ENCODE measurements around the gene RASSF5.
A peak's percentile ranks its signal among the peaks of the same experiment; 100 is the strongest.

RASSF5 gene

DNA sequence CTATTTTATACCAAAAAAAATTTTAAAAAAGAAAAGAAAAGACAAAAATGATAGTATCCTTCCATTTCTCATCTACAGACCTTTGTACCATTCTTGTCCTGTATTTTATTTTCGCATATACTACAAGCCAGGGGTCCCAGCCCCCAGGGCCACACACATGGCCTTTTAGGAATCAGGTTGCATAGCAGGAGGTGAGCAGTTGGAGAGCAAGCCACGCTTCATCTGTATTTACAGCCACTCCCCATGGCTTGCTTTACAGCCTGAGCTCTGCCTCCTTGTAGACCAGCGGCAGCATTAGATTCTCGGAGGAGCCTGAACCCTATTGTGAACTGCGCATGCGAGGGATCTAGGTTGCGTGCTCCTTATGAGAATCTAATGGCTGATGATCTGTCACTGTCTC is 39.8 kb downstream of the RASSF5 start:
- DNase-seq (ENCODE audit: low read depth) = no peak

DNA sequence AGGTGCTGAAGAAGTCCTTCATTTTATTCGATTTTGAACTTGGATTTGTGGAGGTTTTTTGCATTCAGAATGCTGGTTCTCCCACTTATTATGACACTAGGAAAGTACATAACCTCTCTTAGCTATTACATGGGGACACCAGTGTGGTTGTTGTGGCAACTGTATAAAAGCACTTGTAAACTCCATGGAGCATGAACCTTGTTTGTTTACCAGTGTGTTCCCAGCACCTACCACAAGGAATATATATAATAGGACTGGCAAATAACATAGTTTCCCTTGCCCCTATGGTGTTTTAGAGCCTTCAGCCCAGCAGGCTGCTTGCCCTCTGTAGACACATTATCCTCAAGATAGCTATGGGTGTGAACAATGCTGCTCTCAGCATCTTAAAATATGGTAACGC is 43.1 kb downstream of the RASSF5 start:
- no peak for DNase-seq (ENCODE audit: low read depth)

DNA sequence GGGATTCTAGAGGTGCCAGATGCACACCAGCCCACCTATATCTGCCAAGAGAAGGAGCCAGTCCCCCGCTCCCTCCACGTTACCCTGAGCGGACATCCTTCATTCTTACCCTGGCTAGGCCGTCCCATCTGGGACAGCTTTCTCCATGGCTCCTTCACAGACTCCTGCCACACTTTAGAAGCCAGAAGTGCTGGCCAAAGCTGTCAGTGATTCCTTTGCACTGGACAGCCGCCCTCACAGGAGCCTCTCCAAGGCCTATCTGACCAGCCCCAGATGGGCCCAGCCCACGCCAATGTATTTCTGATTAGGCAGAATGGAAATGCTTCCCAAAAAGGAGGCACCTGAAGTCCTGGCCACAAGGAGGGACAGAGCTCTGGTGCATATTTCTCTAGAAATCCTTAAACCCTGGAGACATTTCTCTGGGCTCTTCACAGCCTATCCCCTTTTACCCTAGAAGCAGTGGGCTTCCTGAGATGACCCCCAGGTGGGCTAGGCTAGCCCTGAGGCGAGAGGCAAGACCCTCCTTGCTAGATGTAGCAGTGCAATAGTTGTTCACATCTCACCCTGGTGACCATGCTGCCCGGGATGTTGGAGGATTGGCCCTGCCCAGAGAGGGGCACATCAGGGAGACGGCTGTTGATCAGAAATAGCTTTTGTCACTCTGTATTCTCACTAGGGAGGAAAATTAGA is 44.1 kb downstream of the RASSF5 start:
- no peak for DNase-seq (ENCODE audit: low read depth)

DNA sequence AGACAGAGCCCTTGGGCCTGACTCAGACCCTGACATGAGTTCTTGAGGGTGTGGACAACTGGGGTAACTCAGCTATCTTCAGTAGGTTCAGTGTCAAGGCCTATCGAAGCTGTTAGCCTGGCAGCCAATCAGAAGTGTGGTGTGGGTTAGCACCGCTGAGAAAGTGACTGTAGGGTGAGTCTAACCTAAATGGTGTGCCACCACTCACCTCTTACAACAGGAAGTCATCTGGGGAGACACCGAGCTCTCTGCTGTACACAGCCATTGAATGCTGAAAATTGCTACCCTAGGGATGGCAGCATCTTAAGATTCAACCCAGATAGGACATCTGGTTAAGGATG is 44.6 kb downstream of the RASSF5 start:
- DNase-seq (ENCODE audit: low read depth) = peak; percentile 56

DNA sequence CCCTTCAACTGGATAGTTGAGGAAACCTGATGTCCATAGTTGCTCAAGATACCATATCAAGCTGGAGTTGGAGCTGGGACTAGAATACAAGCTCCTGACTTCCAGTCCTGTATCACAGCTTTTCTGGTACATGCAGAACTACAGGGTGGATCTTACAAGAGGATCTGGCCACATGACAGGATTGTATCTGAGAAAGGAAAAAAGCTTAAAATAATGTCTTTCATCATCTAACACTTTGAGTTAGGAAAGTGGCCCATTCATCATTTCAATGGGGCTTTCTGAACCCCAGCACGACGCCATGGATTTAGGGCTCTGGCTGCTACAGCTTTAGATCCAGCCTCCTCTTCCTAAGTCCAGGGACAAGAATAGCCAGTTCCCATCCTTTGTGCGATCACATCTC is 46.9 kb downstream of the RASSF5 start:
- no peak for DNase-seq (ENCODE audit: low read depth)

DNA sequence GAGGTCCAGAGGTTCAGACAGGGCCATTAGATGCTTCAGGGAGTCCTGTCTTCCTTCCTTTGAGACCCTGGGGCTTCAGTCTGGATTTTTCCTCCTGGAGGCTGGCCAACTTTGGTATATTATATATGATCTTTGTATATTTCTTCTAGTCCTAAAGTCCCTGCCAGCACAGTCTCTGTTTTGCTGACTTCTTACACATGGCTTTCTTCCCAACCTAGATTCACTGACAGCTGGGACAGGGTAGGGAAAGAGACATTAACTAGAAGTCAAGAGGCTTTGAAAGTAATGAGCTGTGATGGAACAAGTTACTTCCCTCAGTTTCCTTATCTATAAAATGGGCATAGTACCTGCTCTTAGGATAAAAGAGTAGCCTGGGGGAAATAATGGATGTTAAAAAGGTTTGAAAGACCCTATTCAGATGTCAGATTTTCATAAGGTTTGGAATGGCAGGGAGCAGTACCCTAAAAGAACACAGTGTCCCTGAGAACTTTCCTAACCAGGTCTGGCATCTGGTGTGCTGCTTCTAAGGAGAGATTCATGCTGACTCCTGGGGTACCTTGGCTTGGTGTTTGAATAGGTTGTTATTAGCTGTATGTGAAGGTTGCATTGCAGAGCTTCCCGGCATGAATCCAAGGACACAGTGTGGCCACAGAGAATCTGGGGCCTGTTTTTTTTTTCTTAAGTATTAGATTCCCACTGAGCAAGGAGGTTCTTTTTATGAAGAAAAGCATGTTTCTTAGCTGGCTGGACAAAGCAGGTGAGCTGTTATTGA is 47.6 kb downstream of the RASSF5 start:
- no peak for DNase-seq (ENCODE audit: low read depth)

DNA sequence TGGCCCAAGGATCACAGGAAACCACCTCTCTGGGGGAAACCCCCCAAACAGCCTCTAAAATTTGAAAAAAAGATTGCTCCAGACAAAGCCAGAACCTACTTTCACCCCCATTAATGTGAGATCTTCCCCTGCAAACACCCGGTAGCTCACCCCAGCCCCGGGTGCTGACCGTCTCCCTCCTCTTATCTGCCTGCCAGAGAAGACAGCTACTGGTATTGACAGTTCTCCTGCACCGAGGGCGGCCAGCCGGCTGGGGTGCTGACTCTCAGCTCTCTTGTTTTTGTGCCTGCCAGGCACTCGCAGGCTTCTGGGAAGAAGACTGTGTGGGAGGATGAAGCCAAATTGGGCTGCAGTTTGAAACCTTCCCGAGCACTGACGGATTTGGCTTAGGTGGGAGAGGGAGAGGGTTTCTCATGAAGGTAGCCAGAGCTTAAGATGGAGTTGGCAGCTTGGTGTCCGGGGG is 48.2 kb downstream of the RASSF5 start:
- DNase-seq (ENCODE audit: low read depth) = no peak

DNA sequence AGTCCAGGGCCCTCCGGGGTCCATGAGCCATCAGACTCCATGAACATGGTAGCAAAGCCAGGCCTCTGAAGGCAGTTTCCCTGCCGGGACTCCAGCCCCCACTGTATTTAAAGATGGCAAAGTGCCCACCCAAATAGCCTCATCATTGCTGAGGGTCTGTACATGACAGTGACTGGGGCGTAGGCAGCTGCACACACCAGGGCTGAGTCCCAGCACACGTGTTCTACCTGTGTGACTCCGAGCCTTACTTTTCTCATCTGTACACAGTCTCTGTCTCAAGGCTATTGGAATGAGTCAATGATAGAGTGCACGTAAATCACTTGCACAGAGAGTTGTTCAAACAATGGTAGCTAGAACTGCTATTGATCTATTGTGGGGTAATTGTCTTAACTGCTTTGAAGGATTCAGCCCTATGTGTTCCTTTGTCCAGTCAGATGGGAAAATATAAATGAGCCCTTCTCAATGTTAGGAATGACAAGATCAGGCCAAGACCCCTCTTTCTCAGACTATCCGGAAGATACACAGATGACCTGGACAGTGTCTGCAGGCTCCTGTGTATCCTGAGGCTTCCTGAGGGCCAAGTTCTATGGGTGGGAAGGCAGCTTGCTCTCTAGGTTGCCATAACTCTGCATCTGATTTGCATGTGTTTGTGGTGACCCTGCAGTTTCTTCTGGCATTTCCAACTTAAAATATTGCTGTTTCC is 48.9 kb downstream of the RASSF5 start:
- no peak for DNase-seq (ENCODE audit: low read depth)

DNA sequence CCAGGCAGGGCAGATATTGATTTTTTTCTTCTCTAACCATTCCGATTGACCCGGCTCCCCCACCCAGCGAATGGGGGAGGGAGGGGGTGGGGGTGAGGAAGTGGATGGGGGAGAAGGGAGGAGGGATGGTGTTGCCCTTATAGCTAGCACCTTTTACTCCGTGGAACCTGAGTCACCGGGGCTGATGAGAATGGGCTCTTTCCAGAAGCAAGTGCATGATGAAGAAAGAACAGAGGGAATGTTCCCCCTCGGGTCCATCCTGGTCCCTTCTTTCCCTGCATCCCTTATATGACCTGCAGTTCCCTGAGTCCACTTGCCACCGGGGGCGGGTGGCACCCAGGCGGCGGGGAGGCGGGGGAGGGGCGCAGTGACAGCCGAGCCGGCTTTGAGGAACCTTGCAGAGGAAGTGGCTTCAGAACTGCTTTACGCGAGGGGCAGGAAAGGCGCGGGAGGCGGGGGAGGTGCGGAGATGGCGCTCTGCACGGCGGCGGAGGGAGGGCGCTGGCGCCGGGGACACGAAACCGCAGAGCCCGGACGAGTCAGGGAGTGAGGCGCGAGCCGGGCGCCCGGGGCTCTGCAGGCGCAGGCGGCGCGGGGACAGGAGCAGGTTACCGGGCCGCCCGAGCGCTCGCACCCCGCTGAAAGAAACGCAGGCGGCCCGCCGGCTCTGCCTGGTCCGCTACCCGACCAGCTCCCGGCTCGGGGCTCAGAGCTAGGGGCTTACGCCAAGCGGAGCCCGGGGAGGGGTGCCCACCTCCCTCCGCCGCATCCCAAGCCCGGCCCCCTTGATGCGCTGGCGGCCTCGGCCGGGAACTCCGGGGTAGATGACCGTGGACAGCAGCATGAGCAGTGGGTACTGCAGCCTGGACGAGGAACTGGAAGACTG is 49.7 kb downstream of the RASSF5 start:
- DNase-seq (ENCODE audit: low read depth) = peak; percentile 89

DNA sequence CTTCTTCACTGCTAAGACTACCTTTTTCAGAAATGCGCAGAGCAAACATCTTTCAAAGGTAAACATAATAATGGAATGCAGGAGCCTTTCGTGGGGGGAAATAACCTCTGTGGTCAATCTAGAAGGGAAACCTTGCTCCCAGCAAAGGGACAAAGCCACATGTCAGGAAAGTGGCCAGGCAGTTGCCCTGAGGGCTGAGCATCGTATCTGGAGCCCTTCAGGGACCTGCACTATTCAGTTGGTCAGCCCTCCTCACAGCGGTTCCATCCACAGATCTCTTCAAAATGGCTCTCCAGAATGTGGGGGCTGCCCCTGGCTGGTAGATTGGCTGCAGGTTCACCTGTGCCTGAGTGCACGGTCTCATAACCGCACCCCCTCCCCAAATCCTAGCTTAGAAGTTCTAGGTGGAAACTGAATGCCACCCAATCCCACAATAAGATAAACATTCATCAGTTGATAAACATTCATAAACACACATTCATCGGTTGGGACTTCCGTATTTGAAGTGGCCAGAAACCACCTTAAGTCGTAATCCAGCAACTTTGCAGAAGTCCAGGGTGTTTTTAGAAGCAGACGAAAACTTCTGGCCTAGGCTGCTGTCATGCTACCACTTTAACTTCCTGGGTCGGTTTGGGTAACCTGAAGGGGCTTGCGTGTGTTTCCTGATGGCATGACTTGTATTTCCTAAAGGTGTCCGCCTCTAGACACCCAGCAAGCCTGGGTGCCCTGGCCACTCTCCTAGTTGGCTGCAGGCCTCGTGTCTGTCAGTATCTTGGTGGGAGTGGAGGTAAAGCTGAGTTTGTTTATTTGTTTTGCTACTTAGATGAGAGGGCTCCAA is 50.5 kb downstream of the RASSF5 start:
- DNase-seq (ENCODE audit: low read depth) = no peak

DNA sequence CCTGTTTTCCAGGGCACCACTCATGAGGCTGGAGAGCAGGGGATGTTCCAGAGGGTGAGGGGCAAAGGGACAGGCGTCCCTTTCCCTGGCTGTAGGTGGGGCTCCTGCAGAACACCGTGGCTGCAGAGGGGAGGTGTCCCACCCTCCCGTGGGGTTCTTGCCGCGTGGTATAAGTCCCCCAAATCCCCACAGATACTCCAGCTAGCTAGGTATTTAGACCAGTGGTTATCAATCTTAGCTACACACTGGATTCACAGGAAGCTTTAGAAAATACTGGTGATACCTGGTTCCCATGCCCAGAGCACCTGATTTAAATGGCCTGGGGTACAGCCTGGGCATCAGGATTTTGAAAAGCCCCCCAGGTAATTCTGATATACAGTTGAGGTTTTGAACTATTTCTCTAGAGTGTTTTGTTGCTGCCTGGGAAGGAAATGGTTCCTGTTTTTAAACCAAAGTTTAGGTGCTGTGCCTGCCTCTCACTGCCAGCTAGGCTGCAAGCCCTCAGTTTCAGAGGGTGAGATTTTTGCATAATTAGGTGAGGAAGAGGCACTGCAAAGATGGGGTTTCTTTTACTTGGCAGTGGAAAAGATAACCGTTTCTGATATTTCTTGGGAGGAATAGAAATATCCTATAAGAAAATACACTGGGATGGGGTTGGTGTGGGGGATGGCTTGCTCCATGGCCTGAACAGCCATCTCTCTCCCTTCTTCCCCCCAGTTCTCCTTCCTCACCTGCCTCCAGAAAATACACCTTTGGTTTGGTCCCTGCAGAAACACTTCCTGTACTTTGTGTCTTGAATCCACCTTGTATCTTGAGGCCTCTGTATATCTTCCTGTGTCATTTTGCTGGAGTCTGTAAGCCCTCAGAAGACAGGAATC is 51.7 kb downstream of the RASSF5 start:
- no peak for DNase-seq (ENCODE audit: low read depth)

DNA sequence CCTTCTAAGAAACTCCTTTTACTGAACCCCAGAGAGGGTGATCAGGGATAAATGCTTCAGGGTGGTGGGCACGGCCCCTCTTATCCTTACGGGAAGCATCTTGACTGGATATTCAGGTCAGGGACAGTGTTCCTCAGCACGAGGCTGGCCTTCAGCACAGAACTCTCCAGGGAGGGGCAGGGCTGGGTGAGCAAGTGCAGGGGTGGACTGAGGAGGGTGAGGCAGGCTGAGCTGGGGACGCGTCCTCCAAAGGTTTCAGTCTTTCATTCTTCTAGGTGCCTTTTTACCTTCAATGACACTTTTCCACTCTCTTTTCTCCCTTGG is 52.3 kb downstream of the RASSF5 start:
- no peak for DNase-seq (ENCODE audit: low read depth)

DNA sequence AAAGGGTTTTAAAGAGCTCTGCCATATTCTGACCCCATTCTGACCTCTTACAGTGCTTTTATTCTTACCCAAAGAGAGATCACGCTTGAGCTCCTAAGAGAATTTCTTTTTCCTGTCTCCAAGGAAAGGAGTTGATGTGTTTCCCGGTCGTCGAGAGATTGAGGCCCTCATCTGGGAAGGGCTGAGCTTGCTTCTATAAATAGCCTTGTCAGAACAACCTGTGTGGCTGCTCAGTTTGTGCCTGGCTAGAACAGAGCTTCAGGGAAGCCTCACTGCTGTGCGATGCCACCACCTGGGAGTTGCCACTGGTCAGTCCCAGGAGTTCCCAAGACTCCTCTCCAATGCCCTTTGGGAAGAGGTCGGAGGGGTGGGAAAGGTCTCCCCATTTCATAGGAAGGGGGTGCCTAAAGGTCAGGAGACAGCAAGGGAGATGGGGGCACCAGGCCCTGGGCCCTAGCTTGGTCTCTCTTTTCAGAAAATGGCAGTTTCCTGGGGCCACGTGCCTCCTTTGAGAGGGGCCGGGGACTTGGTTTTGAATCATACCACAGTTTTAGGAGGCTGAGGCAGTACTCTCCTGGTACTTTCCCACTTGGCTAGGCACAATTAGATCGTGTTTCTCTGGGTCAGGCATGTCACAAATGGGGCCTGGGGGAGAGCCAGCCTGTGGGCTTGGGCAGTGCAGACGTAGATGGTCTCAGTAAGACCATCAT is 52.8 kb downstream of the RASSF5 start:
- DNase-seq (ENCODE audit: low read depth) = no peak

DNA sequence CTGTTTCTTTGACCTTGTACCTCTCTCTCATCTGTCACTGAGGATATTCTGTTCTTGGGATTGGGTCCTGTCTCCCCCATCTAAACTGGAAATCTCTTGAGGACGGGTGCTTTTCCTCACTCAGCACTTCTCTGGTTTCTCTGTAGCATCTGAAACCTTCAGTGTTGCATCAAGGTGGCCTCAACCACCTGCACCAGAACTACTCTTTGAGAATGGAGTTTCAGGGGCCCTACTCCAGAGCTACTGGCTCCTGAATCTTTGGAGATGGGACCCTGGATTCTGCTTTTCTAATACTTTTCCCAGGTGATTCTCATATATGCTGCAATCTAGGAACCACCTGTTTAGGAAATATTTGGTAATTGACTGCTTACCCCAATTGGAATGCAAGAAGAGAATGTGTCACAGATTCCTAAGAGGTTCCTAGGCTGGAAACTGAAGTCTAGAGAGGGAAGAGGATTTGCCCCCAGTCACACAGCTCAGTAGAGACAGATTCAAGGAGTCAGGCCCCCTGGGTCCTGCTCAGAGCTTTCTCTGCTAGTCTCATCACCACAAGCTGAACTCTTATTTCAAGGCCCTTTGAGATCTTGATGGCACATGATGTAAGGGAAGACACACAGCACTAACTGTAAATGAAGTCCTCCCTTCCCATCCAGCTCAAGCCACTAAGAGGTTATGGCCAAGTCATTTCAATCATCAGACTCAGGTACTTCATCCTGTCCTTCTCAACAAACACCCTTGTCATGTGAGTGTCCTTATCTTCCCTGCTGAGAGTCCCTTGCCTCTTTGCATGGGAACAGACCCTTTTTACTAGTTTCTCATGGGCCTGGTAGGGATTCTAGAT is 56.3 kb downstream of the RASSF5 start:
- DNase-seq (ENCODE audit: low read depth) = no peak

DNA sequence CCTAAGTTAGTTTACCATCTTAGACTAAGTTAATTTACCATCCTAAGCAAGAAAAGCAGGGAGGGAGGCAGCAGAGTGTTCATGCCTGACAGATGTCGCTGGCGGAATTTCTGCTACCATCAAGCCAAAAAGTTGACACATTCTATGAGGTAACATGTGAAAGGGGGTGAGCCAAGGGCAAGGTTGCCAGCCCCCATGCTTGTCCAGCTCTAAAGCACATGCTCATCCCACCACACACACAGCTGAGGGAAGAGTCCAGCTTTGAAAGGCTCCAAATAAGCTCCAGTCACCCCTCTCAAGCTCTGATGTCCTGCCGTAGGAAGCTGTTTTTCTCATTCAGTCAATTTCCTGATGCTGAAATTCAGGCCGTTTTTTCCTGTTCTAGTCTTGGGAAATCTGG is 58.7 kb downstream of the RASSF5 start:
- DNase-seq (ENCODE audit: low read depth) = no peak

DNA sequence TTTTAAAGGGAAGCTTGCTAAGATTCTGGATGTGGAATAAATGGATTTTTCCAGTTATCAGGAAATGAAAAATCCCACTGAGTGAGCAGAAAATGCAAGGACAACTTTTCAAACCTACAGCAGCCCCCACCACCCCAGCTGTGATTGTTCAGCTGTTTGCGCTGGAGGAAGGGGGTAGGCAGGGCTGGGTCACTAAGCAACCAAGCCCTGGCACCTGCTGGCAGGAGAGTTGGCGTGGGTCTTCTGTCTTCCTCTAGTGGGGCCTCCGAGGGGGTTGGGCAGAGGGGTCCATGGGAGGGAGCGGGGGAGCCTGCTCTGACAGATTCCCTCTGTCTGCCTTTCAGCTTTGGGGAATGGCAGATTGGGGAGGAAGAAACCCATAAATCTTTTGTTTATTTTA is 59.7 kb downstream of the RASSF5 start:
- DNase-seq (ENCODE audit: low read depth) = no peak

DNA sequence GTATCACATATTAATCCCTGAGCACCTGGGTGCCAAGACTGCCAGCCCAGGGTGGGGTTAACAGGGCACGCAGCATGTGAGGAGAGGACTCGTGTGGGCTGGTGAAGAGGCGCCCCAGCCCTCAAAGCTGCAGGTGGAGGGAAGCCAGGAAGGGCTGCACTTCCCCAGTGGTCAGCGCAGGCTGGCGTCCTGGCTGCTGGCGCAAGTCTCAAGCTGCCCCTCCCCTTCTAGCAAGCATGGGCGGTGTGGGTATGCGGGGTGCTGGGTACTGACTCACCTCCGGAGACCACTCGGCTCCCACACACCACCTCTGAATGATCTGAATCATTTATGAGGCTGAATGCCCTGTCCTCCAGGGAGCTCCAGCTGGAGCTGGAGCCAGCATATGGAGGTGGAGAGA is 60.9 kb downstream of the RASSF5 start:
- no peak for DNase-seq (ENCODE audit: low read depth)

DNA sequence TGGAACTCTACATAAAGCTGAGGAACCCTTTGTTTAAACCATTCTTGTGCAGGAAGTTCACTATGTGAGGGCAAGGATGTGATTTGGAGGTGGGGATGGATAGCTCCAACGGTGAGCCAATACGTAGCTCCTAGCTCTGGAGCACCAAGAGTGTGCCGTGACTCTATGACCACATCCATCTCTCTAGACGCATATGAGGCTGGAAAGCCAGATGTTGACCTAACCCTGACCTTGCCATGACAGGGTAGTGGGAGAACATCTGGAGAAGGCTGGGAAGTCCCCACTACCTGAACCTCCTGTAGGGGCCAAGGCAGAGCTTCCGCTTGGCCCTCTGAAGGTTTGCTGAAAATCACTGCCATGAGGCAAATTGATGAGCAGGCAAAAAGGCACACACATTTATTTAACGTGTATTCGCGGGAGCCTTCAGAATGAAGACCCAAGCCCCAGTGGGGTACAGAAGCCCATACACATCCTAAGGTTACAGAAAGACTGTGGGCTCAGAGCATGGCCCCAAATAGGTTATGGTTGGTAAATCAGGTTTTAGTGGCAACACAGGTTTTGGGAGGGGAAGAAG is 61.5 kb downstream of the RASSF5 start:
- DNase-seq (ENCODE audit: low read depth) = no peak

DNA sequence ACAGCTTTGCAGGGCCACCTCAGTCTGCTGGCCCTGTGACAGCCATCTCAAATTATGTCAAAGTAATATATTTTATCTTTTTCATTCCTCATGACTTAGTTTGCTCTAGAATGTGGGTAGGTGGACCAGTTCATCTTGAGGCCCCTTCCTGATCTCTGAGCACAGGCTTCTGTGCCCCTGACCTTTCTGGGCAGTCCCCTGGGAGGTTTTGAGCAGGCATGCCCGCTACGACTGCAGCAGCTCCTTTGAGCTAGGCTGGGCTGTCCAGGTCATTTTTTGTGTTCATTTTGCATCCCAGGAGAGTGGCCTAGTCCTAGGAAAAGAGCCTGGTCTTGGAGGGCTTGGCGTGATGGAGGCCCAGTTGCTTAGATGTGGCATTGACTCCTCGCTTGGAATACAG is 62.2 kb downstream of the RASSF5 start:
- DNase-seq (ENCODE audit: low read depth) = no peak

Data from activated T-helper 1 cell treated with Interleukin-2 at 50 U/mL for 16 hours (primary cell).